ENCODE results near the gene HAAO. TPM values are rescaled to one million over a fixed set of nuclear protein-coding genes. Genes with fewer than 3 reads are reported as not detected.

The HAAO gene
- total RNA-seq, 1 donor from 2014 or later: 14.5 TPM

DNA sequence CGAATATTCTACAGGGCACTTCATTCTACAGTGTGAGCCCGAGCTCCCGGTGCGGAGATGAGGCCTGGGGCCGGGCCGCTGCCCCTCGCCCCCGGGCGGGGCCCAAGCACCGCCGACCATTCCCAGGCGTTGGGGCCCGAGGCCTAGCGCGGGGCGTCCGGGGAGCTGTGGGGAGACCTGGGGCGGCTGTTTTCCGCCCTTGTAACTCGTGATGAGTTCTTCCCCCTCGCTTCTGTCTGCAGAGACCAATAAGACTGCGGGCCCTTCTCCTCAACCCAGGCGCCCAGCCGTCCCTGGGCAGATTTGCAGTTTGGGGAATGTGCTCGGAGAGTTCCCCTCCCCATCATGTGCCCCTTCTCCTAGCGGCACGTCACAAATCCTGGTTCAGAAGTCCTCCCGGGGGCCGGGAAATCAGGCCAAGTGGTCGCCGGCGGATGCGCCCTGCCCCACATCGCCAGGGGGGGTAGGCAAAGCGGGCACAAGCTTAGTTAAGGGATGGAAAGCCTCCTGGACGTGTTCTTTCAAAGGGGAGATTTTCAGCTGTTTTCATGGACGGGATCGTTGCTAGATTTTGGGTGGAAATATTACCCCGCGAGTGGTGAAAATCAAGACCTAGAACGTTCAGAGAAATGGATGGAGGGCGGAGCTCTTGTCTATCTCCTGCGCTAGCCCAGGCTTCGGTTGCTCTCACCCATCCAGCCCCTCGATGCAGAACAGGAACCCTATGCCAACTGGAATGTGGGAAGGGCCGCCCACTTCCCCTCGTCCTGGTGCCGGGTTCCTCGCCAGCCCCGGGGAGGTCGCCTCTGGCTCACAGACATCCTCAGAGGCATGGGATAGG is 18.8 kb upstream of the HAAO start:
- peak; percentile 30 for DNase-seq (ENCODE audit: low spot score, unreplicated experiment)
- H3K9me3 Mint-ChIP-seq (ENCODE audit: low read depth): peaks cover 3% of the 10 kb centered on the region
- no peaks in the 10 kb centered on the region for H3K27me3 Mint-ChIP-seq
- peaks cover 9% of the 10 kb centered on the region for H3K4me1 Mint-ChIP-seq (ENCODE audit: low read depth)
- TF ChIP-seq, protein P1, sequence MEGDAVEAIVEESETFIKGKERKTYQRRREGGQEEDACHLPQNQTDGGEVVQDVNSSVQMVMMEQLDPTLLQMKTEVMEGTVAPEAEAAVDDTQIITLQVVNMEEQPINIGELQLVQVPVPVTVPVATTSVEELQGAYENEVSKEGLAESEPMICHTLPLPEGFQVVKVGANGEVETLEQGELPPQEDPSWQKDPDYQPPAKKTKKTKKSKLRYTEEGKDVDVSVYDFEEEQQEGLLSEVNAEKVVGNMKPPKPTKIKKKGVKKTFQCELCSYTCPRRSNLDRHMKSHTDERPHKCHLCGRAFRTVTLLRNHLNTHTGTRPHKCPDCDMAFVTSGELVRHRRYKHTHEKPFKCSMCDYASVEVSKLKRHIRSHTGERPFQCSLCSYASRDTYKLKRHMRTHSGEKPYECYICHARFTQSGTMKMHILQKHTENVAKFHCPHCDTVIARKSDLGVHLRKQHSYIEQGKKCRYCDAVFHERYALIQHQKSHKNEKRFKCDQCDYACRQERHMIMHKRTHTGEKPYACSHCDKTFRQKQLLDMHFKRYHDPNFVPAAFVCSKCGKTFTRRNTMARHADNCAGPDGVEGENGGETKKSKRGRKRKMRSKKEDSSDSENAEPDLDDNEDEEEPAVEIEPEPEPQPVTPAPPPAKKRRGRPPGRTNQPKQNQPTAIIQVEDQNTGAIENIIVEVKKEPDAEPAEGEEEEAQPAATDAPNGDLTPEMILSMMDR (IDR thresholded peaks at IDR 0.05; ENCODE audit: unreplicated experiment): no peak
- peaks cover 2% of the 10 kb centered on the region for H3K36me3 Mint-ChIP-seq (ENCODE audit: insufficient read depth)
- H3K27ac Mint-ChIP-seq: peak overlapping the region; percentile 97
- peak overlapping the region; percentile 79 for H3K4me3 Mint-ChIP-seq (ENCODE audit: low read depth)

DNA sequence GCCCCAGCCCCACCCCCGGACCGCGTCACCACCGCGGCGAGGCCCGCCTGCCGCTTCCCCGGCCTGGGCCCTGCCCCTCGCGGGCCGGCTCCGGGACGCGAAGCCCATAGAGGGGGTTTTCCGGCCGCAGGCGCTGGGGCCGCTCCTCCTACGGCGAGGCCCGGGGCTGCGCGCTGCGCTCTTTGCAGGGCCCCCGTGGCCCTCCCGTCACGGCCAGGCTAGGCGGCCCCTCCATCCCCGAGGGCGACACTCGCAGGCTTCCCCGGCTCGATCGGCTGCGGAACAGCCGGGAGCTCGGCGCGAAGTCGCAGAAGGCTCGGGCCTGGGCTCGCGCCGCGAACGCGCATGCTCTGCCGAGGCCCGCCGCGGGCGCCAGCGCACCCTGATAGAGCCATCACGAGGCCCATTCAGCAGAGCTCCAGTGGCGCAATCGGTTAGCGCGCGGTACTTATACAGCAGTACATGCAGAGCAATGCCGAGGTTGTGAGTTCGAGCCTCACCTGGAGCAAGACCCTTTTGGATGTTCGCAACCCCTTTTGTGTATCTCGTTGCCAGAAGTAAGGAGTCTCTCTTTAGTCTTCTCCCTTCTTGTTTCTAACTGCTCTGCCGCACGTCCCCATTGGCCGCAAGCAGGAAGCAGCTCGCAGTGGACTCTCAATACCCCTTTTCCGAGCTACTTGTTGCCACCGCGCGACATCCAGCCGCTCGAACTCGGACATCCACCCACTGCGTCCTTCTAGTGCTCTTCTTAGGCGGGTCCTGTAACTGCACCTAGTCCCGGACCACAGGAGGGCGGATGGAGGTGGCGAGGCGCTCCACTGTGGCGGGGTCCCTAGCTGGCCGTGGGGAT is 18.0 kb upstream of the HAAO start:
- TF ChIP-seq, protein P1 (IDR thresholded peaks at IDR 0.05; ENCODE audit: unreplicated experiment): no peak
- DNase-seq (ENCODE audit: low spot score, unreplicated experiment): peak; percentile 93
- Mint-ChIP-seq H3K4me3 (ENCODE audit: low read depth) (peak overlapping the region; percentile 79), H3K9me3 (ENCODE audit: low read depth) (peaks cover 3% of the 10 kb centered on the region), H3K27ac (peak overlapping the region; percentile 97), H3K27me3 (no peaks in the 10 kb centered on the region), H3K4me1 (ENCODE audit: low read depth) (peaks cover 9% of the 10 kb centered on the region), H3K36me3 (ENCODE audit: insufficient read depth) (peaks cover 2% of the 10 kb centered on the region)

DNA sequence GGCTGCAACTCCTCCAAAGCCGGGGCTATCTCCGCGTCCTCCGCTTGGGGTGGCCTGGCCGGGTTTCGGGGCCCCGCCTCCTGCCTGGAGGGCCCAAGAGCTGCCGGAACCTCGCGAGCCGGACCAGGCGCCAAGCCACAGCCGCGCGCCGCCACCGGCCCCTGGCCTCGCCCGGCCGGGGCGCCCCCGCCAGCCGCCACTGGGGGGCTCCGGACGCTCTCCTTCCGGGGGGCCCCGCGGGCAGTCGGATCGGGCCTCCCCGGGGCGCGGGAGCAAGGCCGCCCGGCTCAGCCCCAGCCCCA is 17.4 kb upstream of the HAAO start:
- TF ChIP-seq, protein P1 (IDR thresholded peaks at IDR 0.05; ENCODE audit: unreplicated experiment): peak; percentile 58
- Mint-ChIP-seq H3K4me3 (ENCODE audit: low read depth) (peak overlapping the region; percentile 74), H3K9me3 (ENCODE audit: low read depth) (peaks cover 3% of the 10 kb centered on the region), H3K27me3 (no peaks in the 10 kb centered on the region), H3K27ac (peak overlapping the region; percentile 95), H3K4me1 (ENCODE audit: low read depth) (peaks cover 9% of the 10 kb centered on the region), H3K36me3 (ENCODE audit: insufficient read depth) (peaks cover 2% of the 10 kb centered on the region)
- DNase-seq (ENCODE audit: low spot score, unreplicated experiment): peak; percentile 76

DNA sequence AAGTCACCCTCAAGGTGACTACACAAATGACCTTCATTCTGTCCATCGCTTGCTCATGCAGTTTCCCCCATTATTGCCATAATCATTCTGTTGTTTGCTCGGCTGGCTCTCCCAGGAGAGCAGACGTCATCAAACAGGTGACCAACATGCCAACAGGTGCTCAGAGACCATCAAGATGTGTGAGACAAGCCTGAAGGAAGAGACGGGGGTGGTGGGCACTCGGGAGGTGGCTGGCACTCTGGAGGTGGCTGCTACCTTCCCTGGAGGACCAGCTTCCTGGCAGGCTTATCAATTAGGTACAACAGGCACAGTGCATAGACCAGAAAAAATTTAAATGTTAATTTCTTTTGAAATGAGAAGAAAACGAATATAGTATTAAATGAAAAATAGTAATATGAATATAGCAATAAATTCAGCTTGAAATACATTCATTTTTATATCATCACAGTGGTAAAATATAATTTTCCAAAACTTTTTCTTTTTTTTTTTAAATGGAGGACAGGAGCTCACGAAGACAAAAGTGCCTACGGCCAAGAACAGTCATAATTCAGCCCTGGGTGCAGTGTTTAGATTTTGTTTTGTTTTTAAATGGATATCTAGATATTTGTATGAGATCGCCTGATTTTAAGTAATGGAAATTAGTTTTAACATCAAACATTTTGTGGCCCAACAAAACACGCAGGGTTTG is 16.9 kb upstream of the HAAO start:
- Mint-ChIP-seq H3K27me3 (no peaks in the 10 kb centered on the region), H3K36me3 (ENCODE audit: insufficient read depth) (peaks cover 2% of the 10 kb centered on the region), H3K9me3 (ENCODE audit: low read depth) (peaks cover 3% of the 10 kb centered on the region), H3K27ac (peak overlapping the region; percentile 97), H3K4me3 (ENCODE audit: low read depth) (peak overlapping the region; percentile 74), H3K4me1 (ENCODE audit: low read depth) (peaks cover 9% of the 10 kb centered on the region)
- TF ChIP-seq, protein P1 (IDR thresholded peaks at IDR 0.05; ENCODE audit: unreplicated experiment): no peak
- no peak for DNase-seq (ENCODE audit: low spot score, unreplicated experiment)

DNA sequence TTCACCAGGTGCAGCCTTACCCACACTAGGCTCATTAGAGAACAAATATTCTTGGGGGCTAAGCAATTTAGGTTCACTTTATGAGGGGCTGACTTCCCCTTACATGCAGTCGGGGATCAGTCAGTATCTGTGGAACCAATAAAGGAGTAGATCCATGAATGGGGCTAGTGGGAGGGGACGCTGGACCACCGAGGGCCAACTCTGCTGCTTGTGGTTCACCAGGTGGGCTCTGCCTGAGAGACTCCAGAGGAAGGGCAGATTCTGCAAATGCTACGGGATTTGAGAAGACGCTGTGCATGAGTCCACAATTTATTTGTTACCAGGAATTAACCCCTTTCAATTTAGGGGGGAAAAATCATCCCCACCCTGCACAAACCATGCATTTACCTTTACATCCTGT is 15.9 kb upstream of the HAAO start:
- H3K27ac Mint-ChIP-seq: peak overlapping the region; percentile 29
- TF ChIP-seq, protein P1 (IDR thresholded peaks at IDR 0.05; ENCODE audit: unreplicated experiment): no peak
- peak overlapping the region; percentile 11 for H3K4me3 Mint-ChIP-seq (ENCODE audit: low read depth)
- H3K4me1 Mint-ChIP-seq (ENCODE audit: low read depth): peaks cover 9% of the 10 kb centered on the region
- no peak for DNase-seq (ENCODE audit: low spot score, unreplicated experiment)
- H3K27me3 Mint-ChIP-seq: no peaks in the 10 kb centered on the region
- H3K9me3 Mint-ChIP-seq (ENCODE audit: low read depth): peaks cover 3% of the 10 kb centered on the region
- peaks cover 2% of the 10 kb centered on the region for H3K36me3 Mint-ChIP-seq (ENCODE audit: insufficient read depth)

Measured in progenitor cell of endocrine pancreas (in vitro differentiated cells).